Stimulated activated CD4-positive, alpha-beta T cell treated with anti-CD3 and anti-CD28 coated beads, Interleukin-1b, Interleukin-23, amount 100 ng/mL, for 24 hours (primary cell): Measurements from ENCODE around the gene ARHGEF28.
A peak's percentile ranks its signal among the peaks of the same experiment; 100 is the strongest.

ENCODE experiments used
- DNase-seq, 4 experiments: peaks; one replicate each; pipeline ENCODE4 v3.0.0-alpha.2; 2020; ENCODE audit warnings: low read depth in 4 of 4, low spot score in 1 of 4

ARHGEF28 gene, protein sequence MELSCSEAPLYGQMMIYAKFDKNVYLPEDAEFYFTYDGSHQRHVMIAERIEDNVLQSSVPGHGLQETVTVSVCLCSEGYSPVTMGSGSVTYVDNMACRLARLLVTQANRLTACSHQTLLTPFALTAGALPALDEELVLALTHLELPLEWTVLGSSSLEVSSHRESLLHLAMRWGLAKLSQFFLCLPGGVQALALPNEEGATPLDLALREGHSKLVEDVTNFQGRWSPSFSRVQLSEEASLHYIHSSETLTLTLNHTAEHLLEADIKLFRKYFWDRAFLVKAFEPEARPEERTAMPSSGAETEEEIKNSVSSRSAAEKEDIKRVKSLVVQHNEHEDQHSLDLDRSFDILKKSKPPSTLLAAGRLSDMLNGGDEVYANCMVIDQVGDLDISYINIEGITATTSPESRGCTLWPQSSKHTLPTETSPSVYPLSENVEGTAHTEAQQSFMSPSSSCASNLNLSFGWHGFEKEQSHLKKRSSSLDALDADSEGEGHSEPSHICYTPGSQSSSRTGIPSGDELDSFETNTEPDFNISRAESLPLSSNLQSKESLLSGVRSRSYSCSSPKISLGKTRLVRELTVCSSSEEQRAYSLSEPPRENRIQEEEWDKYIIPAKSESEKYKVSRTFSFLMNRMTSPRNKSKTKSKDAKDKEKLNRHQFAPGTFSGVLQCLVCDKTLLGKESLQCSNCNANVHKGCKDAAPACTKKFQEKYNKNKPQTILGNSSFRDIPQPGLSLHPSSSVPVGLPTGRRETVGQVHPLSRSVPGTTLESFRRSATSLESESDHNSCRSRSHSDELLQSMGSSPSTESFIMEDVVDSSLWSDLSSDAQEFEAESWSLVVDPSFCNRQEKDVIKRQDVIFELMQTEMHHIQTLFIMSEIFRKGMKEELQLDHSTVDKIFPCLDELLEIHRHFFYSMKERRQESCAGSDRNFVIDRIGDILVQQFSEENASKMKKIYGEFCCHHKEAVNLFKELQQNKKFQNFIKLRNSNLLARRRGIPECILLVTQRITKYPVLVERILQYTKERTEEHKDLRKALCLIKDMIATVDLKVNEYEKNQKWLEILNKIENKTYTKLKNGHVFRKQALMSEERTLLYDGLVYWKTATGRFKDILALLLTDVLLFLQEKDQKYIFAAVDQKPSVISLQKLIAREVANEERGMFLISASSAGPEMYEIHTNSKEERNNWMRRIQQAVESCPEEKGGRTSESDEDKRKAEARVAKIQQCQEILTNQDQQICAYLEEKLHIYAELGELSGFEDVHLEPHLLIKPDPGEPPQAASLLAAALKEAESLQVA (N-terminal part only)

GRCh38 chr5:73625944-73626811 lies at the start of gene ARHGEF28:
ARHGEF28 (plus strand) TSS chr5:73626196; CDS start chr5:73684852, 58,656 bp downstream.
- DNase-seq, result peak in 2 of 4 experiments; percentile 2 to 16

DNA sequence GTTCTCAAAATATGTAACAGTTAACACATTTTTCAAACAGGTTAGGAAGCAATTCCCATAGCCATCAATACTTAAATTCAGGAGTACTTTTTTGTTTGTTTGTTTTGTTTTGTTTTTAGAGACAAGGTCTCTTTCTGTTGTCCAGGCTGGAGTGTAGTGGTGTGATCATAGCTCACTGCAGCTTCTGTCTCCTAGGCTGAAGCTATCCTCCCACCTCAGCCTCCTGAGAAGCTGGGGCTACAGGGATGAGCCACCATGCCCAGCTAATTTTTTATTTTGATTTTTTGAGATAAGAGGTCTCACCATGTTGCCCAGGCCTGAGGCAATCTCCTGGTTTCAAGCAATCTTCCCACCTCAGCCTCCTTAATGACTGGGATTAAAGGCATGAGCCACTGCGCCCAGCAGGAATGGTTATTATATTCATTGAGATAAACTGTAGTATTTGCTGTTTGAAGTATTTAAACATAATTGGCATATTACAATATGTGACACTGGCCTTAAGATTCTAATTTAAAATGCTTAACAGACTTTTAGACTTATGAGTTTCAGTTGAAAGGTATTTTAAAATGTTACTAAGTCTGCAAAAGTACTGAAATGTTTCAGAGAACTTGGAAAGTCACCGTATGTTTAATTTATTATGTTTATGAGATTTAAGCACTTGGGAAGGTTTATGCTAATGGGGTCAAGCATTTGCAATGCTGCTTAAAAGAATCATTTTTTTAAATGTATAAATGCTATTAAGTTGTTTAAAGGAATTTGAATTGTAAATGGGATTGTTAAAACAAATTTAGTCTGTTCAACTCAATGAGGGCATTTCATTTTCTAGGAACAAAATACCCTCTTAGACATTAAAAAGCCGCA lies 43.5 kb upstream of the ARHGEF28 start:
- DNase-seq, result no peak

DNA sequence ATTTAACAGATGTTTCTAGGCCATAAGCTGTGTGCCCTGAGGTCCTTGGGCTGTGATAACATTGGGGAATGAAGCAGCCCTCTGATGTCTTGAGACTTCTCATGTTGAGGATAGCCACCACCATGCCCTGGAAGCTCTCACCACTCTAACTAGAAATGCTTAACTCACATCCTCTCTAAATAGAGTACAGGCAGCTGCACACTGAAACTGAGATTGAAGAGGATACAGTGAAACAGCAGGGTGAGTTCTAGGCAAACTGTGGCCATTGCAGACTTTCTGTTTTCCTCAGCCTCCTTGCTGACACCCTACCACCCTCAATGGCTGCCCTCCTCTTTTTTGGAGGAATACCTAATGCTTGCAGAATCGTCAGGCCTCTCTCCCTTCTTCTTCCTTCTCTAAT lies 38.1 kb upstream of the ARHGEF28 start:
- no peak for DNase-seq

GRCh38 chr5:73591102-73591695 lies 34.8 kb upstream of the ARHGEF28 start:
- DNase-seq, result peak in 3 of 4 experiments; percentile 25 to 41 (median 35)

DNA sequence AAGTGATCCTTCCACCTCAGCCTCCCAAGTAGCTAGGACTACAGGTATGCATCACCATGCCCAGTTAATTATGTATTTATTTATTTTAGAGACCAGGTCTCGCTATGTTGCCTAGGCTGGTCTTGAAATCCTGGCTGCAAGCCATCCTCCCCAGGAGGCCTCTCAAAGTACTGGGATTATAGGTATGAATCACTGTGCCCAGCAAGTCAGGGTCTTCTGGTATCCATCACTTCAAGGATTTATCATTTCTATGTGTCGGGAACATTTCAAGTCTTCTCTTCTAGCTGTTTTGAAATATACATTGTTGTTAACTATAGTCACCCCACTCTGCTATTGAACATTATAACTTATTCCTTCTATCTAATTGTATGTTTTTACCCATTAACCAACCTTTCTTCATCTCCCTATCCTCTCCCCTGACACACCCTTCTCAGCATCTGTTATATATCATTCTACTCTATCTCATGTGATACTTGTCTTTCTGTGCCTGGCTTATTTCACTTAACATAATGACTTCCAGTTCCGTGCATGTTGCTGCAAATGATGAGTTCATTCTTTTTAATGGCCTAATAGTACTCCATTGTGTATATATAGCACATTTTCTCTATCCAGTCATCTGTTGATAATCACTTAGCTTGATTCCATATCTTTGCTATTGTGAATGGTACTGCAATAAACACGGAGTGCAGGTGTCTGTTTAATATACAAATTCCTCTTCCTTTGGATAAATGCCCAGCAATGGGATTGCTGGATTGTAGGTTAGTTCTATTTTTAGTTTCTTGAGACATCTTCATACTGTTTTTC lies 34.1 kb upstream of the ARHGEF28 start:
- DNase-seq, result no peak

GRCh38 chr5:73592551-73592950 lies 33.4 kb upstream of the ARHGEF28 start:
- no peak for DNase-seq

GRCh38 chr5:73596705-73597328 lies 29.2 kb upstream of the ARHGEF28 start:
- peak in 1 of 4 experiments; percentile 9 for DNase-seq

DNA sequence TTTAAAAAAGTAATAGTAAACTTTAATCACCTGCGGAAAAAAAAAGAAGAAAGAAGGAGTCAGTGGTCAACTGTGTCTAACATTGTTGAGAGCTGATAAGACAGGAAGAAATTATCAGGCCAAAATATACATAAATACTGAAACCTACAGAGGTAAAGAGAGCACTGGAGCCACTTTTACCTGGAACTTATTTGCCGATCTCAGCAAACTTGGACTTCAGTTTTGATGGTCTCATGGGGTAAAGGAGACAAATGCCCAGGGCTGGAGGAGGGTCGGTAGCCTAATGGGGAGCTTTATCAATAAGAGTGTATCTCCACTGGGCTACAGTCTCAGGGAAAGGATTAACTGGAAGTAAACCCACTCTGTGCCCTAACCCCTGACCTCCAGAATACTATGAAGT lies 26.6 kb upstream of the ARHGEF28 start:
- DNase-seq, result no peak

DNA sequence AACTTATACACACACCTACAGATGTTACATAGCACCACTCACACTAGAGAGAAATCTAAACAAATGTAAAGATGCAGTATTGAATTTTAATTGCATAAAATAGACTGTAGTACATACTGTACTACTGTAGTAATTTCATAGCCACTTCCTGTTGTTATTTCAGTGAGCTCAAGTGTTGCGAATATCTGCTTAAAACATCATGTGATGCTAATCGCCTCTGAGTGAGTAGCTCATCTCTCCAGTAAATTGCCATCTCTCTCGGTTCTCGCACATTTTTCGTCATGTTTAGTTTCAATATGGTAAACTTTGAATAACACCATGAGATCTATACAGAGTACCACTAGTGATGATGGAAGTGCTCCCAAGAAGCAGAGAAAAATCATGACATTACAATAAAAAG lies 22.0 kb upstream of the ARHGEF28 start:
- DNase-seq, result no peak

- DNase-seq, result no peak
These were observed 20.5 kb upstream of the ARHGEF28 start for GRCh38 chr5:73605223-73606087.

GRCh38 chr5:73606206-73606753 lies 19.7 kb upstream of the ARHGEF28 start:
- DNase-seq, result no peak

- no peak for DNase-seq
These were observed 18.8 kb upstream of the ARHGEF28 start for GRCh38 chr5:73607228-73607627.

DNA sequence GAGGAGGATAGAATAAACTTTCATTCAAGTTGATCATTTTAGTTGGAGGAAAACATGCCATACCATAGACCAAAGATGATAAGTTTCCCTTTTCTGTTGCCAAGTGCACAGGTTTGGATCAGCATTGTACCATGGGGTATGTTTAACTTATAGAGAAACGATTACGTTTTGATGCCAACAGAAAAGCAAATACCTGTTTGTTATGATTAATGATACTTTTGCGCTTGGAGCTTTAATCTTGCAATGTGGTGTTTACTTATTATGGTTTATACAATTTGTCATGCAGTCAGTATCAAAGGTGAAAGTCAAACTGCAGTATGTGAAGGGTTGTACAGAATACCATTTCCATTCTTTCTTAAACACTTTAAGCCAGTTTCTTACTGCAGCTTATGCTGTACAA lies 13.2 kb upstream of the ARHGEF28 start:
- DNase-seq, result no peak

DNA sequence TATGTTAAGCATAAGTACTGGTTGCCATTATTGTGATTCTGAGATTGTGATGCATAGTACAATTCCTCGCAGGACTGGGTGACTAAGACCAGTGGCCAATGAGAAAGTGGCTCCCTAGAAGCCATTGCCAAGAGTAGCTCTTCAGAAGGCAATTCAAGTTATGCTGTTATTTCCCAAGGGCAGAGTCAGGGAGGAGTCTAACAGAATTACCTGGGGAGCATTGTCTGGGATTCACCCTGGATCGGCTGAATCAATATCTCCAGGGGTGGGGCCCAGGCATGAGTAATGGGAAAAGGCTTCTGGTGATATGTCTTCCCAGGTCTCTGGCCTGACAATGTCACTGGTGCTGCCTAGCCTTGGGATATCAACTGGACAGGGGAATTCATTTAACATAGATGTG lies 10.9 kb upstream of the ARHGEF28 start:
- no peak for DNase-seq

- DNase-seq, result no peak
These were observed 10.0 kb upstream of the ARHGEF28 start for GRCh38 chr5:73615947-73616346.

- no peak for DNase-seq
These were observed 8.3 kb upstream of the ARHGEF28 start for GRCh38 chr5:73617510-73618279.
